GM12874 (cell line): Measurements from ENCODE around the gene DYNC2LI1.

Experiments used
- TF ChIP-seq, protein P1 (sequence below): IDR thresholded peaks from 2 replicates; pipeline ENCODE4 v1.5.1; 2011; ENCODE audit warnings: low read depth, mild to moderate bottlenecking, control low read depth, low read length, moderate library complexity; ENCODE audit not compliant: insufficient read depth

Gene DYNC2LI1

DNA sequence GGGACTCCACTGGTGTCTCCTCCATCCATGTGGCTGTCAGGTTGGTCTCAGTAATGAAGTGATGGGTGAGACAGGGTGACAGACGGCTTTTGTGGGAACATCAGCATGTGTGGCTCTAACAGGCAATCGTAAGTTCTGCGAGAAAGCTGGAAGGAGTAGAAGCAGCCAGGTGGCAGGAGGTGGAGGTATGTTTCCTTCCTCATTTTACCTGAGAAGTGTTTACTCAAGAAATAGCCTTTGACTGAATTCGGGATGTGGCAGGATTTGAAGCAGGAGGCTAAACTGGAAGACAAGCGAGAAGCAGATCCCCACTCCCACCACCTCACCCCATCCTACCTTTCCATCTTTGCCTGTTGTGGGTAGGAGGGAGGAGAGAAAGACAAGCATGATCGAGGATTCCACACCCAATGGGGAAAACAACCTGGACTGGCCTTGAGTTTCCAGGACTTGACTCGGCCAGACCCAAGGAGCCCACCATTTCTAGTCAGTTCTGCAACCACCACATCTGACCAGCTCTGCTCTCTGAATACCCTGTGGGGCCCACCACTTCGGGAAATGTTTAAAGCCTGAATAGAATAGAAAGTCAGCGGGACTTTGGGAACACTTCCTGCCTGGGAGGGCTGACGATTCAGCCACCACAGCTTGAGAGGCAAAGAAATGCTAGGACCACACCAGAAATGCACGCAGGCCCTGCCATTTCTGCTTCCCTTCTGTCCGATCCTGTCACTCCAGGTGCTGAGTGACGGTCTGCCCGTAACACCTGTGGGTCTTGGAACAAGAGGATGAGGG is 66.1 kb downstream of the DYNC2LI1 start:
- TF ChIP-seq, protein P1, sequence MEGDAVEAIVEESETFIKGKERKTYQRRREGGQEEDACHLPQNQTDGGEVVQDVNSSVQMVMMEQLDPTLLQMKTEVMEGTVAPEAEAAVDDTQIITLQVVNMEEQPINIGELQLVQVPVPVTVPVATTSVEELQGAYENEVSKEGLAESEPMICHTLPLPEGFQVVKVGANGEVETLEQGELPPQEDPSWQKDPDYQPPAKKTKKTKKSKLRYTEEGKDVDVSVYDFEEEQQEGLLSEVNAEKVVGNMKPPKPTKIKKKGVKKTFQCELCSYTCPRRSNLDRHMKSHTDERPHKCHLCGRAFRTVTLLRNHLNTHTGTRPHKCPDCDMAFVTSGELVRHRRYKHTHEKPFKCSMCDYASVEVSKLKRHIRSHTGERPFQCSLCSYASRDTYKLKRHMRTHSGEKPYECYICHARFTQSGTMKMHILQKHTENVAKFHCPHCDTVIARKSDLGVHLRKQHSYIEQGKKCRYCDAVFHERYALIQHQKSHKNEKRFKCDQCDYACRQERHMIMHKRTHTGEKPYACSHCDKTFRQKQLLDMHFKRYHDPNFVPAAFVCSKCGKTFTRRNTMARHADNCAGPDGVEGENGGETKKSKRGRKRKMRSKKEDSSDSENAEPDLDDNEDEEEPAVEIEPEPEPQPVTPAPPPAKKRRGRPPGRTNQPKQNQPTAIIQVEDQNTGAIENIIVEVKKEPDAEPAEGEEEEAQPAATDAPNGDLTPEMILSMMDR = no peak

DNA sequence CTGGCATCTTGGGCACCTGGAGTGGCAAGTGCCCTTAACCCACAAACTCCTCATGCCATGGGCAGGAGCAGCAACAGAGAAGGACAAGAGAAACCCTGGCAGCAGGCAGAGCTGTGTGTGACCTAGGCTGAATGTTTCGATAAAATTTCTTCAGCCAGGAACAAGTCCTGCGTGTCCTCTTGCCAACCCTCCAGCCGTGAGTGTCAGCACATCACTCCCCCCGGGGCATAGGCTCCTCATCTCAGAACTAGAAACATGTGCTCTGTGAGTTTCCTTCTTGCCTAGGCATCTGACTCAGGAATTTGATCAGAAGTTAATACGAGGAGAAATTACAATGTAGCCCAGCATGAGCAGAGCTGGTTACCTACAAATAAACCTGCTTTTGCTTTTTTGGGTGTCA is 67.1 kb downstream of the DYNC2LI1 start:
- TF ChIP-seq, protein P1 = no peak

DNA sequence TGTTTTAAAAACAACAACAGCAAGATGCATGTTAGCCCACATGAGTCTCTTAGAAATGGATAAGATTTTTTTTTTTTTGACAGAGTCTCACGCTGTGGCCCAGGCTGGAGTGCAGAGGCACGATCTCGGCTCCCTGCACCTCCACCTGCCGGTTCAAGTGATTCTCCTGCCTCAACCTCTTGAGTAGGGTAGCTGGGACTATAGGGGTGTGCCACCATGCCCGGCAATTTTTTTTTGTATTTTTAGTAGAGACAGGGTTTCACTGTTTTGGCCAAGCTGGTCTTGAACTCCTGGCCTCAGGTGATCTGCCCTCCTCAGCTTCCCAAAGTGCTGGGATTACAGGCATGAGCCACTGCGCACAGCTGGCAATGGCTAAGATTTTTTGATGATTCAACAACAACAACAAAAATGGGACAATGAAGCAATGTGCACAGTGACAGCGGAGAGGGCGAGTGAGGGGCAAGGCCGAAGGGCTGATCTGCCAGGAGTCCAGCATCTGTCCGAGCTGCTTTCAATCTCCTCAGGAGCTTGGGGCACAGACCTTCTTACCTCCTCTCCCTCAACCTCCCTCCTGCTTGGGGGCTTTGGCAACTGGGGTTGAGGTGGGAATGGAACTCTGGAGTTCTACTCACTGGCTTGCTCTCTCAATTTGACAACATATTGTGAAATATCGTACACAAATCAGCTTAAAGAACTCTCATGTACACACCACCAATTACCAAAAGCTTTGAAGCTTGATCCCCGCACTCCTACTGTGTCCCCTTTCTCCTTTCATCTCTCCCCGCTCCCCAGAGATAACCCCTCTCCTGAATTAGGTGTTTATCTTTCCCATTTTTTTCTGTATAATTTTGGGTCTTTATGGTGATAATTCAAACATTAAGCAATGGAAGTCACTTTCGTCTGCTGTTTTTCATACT is 68.4 kb downstream of the DYNC2LI1 start:
- TF ChIP-seq, protein P1 = no peak

DNA sequence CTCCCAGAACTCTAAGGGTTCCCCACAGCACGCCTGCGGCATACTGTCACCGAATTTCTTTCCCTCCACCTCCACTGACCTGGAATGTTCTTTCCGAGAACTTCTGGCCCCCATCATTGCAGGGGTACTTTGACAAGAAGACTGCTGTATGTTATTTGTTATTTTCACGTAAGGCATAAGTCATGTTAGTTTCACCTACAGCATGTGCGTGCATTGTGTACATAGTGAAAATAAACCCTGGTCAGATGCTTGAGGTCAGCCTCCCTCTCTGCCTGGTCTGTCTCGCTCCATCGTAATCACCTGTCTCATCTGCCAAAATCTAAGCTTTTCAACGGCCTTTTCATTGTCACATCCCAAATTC is 69.0 kb downstream of the DYNC2LI1 start:
- TF ChIP-seq, protein P1 = no peak

DNA sequence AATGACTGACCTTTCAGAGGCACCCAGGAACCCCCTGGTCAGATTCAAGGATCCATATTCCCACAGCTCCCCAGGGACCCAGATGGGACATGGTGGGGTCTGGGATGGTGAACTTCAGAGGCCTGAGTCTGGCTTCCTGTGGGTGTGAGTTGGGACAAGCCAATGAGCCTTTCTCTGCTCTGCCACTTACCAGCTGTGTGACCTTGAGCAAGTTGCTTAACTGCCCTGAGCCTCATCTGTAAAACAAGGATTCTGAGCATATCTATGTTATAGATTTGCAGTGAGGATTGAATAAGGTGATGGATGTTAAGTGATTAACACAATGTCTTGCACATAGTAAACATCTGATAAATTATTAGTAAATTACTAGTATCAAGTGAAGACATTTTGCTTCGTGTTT is 71.3 kb downstream of the DYNC2LI1 start:
- TF ChIP-seq, protein P1 = no peak

DNA sequence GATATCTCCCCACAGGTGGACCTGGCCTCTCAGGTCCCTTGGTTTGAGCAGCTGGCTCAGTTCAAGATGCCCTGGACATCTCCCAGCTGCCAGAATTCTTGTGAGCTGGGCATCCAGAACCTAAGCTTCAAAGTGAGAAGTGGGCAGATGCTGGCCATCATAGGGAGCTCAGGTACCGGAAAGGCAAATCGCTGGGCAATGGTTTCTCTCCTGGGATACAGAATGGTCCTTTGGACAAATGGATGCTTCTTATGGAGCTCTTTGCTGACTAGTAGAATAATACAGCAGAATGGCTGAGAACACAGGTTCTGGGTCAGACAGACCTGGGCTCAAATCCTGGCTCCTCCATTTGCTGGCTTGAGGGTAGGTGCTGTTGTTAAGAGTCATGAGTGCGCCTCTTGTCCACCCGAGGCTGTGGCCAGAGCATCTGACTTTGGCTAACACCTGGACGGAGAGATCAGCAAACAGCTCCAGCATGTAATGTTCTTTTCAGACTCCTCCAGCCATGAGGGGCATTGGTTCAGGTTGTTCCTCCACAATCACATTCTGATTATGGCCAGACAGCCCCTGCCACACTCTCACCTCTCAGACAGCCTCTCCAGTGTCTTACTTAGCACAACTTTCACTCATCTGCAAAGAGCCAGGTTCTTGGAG is 72.4 kb downstream of the DYNC2LI1 start:
- TF ChIP-seq, protein P1 = no peak

DNA sequence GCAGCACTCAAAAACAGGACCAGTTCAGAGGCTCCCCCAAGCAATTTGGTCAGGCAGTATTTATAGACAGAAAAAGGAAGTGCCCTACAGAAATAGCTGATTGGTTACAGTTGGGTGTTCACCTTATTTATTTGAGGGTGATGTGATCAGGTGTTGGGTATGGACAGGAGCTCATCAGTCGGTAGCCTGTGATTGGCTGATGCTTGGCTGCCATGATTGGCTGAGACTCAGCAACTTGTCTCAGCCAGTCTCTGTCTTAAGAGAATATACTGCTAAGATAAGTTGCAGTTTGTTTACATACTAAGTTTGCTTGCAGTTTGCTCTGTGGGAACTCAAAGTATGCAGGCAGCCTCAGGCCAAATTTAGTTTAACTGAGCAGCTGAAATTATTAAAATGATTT is 74.4 kb downstream of the DYNC2LI1 start:
- TF ChIP-seq, protein P1 = no peak
